GM10847 (cell line): Measurements from ENCODE around the gene RHNO1.

Experiments
- POLR2A ChIP-seq: IDR thresholded peaks from 2 replicates; pipeline ENCODE4 v1.6.1; 2011; ENCODE audit not compliant: insufficient read length; ENCODE audit errors: extremely low read depth

The RHNO1 gene

DNA sequence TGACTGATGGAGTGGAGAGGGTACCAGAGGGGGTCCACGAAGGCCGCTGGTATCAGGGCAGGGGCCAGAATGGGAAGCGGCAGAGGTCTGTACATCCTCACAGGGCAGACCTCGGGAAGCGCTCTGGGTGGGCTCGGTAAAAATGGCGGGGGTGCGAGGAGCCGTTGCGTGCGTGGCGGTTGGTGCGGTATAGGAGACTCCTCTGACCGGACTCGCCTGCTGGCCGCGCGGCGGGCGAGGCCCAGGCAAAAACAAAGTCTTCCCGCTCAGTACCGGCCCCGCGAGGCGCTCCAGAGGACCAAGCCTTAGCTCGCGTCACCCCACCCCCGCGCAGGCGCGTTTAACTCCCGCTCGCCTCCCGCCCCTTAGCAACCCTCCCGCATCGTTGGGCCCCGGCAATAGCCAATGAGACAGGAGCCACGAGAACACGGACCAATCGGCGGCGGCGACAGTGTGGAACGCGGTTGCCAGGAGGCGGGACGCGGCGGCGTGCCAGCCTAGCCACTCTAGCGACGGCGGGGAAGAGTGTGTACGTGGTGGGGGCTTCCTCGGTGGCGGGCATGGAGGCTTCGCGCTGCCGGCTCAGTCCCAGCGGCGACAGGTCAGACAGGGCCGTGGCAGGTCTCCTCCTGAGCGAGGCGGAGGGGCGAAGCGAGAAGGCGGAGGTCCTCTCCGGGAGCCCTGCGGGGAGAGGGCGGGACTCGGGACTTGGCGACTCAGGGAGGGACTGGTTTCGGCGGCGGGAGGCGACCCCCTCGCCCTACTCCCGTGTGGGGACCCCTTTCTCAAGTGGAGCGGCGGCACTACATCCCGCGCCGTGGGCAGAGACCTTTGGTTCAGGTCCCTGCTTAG lies 13.6 kb downstream of the RHNO1 start, which contains the start of gene TULP3:
TSS of gene TULP3 (plus strand) at position 504 of the 852 bp plus-strand sequence. CDS start at position 561, 57 bp downstream.
- peak; percentile 39 for TF ChIP-seq POLR2A

DNA sequence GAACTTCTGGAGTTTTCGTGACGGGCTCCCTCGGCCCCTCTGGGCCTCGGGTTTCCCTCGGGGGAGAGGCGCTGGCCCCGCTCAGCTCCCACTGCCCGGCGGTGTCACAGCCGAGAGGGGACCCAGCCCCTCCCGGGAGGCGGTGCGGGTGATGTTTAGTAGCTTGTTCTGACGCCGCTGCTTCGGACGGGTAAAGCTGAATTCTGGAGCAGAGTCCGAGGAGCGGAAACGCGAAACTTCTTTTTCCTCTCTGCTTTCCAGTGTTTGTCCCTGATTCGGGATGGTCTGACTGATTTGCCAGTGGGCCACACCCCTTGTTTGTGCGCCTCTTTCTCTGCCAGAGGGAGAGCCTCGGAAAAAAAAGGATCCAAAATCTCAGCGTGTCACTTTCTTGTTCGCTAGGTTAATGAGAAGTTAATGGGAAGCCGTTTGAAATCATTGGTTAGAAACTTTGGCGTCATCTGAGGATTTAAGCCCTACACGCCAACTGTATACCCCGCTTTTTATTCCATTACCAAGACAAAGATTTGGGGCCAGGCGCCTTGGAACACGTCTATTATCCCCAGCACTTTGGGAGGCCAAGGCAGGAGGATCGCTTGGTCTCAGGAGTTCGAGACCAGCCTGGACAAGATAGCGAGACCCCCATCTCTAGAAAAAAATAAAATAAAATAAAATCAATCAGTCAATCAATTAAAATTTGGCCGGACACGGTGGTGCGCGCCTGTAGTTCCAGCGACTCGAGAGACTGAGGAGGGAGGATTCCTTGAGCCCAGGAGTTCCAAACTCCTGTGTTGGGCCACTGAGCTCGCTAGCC lies 14.4 kb downstream of the RHNO1 start:
- TF ChIP-seq POLR2A, result no peak

DNA sequence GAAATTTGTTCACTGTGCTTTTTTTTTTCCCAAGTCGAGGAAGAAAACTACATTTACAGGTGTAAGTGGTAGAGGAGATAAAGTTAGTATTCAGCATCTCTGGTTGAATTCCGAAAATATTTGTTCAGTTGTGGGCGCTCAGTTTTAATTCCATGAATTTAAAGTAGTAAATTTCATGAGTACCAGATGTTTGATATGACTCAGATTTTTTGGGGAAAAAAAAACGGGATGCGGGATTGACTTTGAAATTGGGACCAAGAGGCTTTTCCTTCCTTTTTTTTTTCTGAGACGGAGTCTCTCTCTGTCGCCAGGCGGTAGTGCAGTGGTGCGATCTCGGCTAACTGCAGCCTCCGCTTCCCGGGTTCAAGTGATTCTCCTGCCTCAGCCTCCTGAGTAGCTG lies 15.2 kb downstream of the RHNO1 start:
- no peak for TF ChIP-seq POLR2A

DNA sequence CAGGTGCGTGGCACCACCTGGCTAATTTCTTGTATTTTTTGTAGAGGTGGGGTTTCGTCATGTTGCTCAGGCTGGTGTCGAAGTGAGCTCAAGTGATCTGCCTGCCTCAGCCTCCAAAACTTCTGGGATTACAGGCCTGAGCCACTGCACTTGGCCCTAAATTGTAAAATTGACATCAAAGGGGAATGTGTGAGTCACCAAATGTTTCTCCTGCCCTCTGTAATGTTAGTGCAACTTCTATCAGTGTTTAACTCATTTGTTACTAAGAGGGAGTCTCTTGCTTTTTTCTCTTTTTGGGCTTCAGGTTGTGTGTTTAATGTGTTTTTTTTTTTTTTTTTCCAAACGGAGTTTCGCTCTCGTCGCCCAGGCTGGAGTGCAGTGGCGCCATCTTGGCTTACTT lies 16.0 kb downstream of the RHNO1 start:
- no peak for TF ChIP-seq POLR2A

DNA sequence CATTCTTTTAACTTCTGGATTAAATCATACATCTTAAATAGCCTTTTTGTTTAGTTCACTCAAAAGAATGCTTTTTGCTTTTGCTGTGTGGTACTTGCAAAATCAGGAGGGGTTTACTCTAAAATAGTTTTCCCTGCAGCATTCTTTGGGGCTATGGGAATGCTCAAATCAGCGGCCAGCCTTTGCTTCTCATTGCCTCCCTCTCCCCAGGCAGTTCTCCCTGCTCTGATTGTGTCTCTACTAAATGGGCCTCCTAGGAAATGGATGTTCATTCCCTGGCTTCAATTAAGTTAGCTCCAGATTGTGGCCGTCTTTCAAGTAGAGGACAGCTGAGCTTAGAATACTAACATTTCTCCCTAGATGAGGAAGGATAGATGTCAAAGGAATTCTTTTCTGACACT lies 18.0 kb downstream of the RHNO1 start:
- TF ChIP-seq POLR2A, result no peak

DNA sequence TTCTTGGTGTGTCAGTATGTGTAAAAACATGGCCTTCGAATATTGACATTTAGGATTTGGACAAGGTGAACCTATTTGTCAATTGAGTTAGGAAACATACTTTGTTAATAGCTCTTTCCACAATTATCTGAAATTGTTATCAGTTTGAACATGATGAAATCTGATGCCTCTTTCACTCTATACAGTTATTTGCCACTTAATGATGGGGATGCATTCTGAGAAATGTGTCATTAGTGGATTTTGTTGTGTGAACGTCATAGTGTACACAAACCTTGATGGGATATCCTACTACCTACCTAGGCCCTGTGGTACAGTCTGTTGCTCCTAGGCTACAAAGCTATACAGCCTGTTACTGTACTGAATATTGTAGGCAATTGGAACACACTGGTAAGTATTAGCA lies 18.5 kb downstream of the RHNO1 start:
- TF ChIP-seq POLR2A, result no peak

DNA sequence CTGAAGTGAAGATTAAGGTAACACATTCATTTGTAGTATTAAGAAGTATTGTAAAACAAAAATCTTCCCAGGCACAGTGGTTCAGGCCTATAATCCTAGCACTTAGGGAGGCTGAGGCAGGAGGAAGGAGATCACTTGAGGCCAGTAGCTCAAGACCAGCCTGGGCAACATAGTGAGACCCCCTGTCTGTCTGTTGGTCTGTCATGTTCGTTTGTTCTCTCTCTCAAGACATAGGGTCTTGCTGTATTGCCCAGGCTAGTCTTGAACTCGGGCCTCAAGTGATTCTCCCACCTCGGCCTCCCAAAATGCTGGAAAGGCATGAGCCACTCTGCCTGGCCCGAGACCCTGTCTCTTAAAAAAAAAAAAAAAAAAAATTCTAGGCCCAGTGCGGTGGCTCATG lies 20.4 kb downstream of the RHNO1 start:
- TF ChIP-seq POLR2A, result no peak

DNA sequence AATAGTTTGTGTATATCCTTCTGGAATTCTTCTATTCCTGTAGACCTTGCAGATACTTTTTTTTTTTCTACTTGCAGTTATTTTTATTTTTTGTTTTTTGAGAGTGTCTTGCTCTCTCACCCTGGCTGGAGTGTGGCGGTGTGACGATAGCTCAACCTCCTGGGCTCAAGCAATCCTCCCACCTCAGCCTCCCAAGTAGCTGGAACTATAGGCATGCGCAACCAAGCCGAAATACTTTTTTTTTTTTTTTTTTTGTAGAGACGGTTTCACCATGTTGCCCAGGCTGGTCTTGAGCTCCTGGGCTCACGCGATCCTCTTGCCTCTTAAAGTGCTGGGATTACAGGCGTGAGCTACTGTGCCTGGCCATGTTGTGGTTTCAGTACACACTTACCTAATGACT lies 23.6 kb downstream of the RHNO1 start:
- no peak for TF ChIP-seq POLR2A

DNA sequence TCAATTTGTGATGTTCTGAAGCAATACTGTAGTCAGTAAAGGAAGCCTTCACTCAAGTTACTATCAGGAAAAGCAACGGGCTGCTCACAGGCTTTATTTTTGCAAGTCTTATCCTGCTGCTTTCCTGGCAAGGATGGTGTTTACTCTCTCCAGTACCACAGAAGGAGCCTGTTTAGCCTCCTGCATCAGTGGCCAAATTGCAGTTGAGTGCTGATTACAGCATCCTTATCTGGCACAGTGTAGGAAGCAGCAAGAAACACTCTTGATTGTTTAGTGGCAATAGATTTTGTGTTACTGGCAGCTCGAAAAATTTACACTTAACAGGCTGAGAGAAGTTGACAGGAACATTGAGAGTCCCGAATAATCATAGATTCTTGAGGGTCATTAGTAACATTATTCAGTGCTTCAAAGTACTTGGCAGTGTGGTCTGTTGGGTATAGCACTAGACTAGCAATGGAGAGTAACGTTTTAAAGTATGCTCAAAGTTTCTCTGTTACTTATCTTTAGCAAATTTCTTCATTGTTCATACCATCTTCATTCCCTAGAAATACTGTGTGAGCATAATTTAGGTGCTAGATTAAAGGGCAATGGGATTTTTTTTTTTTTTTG lies 25.4 kb downstream of the RHNO1 start:
- no peak for TF ChIP-seq POLR2A

DNA sequence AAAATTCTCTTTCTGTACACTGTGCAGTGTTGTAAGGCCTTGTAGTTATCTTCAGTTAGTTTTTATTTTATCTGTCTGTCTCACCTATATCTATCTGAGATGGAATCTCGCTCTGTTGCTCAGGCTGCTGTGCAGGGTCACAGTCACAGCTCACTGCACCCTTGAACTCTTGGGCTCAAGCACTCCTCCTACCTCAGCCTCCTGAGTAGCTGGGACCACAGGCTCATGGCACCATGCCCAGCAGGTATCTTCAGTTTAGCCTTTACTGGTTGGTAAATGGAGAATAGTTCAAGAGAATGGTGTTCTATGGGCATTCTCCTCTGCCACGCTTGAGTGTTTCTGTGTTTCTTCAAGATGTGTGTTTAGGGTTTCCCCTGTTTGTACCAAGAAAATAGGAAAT lies 27.2 kb downstream of the RHNO1 start:
- no peak for TF ChIP-seq POLR2A

DNA sequence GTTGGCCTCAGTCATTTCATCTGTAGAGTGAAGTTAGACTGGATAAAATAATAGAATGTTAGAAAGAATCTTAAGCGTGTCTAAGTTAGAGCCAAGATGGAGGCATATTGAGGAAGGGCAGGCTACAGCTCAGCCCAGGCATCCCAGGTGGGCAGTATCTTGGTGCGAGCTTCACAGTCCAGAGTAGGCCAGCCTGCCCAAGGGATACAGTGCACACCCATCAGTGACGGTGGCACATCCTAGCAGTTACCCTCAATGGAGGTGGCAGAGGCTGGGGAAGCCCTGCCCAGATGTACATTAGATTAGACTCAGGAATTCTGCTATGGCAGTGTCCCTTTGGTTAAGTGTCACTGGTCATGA lies 35.2 kb downstream of the RHNO1 start:
- TF ChIP-seq POLR2A, result no peak

DNA sequence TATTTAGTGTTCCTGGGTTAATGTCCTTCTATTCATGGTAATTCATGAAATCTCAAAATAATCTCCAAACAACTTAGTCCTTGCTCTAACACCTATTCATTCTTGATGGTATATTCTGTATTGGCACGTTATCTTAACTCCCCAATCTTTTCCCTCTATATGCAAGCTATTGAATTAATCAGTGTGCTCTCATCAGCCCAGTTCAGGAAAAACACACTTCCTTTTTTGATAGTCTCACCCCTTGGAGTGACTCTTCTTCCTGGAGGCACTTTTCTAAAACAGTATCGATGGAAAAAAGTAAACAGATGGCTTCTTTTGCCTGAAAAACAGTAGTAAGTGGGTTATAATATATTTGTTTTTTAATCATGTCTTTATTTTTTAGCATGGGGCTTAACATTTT lies 42.2 kb downstream of the RHNO1 start:
- TF ChIP-seq POLR2A, result no peak

DNA sequence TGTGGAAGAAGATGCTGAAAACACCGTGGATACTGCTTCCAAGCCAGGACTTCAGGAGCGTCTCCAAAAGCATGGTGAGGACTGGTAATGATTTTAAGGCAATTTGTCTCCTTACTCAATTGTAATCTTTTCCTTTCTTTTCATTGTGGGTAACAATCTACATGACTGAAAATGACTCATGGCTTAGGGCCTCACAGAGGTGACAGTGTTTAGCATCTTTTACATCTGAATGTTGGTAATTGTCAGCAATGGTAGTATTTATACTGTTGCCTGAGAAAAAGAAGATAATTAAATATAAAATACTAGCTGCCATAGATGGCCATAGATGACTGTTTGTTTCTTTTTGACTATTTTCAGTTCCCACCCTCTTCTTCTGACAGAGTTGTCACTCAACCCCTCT lies 45.3 kb downstream of the RHNO1 start:
- no peak for TF ChIP-seq POLR2A

DNA sequence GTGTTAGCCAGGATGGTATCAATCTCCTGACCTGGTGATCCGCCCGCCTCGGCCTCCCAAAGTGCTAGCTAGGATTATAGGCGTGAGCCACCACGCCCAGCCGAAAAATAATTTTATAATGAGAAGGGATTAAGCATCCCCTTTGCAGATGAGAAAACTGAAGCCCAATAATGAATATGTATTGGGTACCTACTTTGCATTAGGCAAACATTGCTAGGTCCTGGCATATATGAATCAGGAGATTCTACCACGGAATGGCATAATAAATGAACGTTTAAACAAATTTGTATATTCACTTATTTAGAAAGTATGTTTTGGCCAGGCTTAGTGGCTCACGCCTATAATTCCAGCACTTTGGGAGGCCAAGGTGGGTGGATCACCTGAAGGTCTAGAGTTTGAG lies 46.0 kb downstream of the RHNO1 start:
- no peak for TF ChIP-seq POLR2A

DNA sequence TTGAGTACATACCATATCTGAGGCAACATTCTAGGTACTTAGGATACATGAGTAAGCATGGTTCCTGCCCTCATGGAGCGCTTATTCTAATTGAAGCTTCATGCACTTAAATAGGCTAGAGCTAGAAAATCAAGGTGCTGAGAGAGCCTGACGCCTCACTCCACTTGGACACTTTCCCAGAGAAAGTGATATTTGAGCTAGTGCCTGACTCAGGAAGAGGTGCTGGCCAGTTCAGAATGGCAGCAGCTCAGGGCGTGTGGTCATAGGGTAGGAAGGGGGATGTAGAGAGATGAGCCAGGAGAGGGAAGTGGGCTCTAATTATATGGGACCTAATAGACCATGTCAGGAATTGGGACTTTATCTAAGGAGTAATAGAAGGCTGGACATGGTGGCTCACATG lies 47.0 kb downstream of the RHNO1 start:
- no peak for TF ChIP-seq POLR2A
